ENCODE results near the gene GOLGA2. TPM values are rescaled to one million over a fixed set of nuclear protein-coding genes. Genes with fewer than 3 reads are reported as not detected.

The GOLGA2 gene
- polyA plus RNA-seq, 6 donors from 2014 or later = 4.6 to 10.3 (median 8.1) TPM

- peak overlapping the region in 1 of 6 donors; percentile 25 for H3K27ac Mint-ChIP-seq
Measured at GRCh38 chr9:128216781-128217553, 58.8 kb downstream of the GOLGA2 start.

DNA sequence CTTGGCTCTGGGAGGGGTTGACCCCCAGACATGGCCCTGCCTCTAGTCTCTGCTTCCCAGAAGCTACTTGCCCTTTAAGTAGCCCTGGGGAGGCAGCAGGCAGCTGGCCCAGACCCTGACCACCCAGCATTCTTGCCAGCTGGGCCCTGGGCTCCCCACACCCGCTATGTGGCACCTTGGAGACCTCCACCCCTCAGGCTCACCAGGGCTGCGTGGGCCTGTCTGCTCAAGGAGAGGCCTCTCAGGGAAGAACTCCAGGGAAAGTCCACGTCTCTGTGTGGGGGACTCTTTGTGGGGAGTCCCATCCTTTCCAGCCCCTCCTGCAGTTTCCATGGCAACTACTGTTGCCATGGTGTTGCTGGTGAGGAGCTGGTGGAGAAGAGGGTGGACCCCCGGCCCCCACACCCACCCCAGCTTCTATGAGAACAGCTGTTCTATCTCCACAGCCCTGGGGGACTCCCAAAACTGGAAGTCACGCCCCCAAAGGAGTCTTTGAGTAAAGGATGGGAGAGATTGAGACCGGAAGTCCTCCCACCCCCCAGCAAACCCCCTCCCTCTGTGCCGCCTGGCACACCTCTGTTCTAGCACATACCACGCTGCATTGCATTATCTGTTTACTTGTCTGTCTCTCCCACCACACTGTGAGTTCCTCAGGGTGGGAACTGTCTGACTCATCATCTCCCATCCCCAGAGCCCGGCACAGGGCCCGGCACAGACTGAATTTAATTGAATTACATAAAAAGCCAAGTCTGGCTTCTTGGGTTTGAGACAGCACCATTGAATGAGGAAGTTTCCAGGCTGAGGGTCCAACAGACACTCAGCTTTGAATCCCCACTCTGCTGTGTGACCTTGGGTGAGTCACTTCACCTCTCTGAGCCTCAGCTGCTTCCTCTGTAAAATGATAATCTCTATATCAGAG lies 60.1 kb downstream of the GOLGA2 start:
- H3K4me3 Mint-ChIP-seq = no peak overlapping the region
- peaks cover 4 to 29% (median 27%) of the 10 kb centered on the region in 3 donors for H3K27me3 Mint-ChIP-seq
- H3K9me3 Mint-ChIP-seq = peaks cover 0 to 2% (median 0%) of the 10 kb centered on the region in 7 donors
- ATAC-seq (ENCODE audit: low read depth in 2 of 2) = no peak
- peaks cover 9 to 15% (median 14%) of the 10 kb centered on the region in 3 donors for H3K4me1 Mint-ChIP-seq
- DNase-seq = no peak
- H3K36me3 Mint-ChIP-seq = no peaks in the 10 kb centered on the region
- H3K27ac Mint-ChIP-seq = no peak overlapping the region

More at GRCh38 chr9:128216781-128217553, 58.8 kb downstream of the GOLGA2 start:
- Mint-ChIP-seq H3K9me3 (peaks cover 0 to 2% (median 0%) of the 10 kb centered on the region in 7 donors), H3K36me3 (no peaks in the 10 kb centered on the region), H3K4me3 (peak overlapping the region in 2 of 8 donors; percentile 77 to 79), H3K27me3 (peaks cover 0 to 23% (median 17%) of the 10 kb centered on the region in 3 donors), H3K4me1 (peaks cover 9 to 15% (median 14%) of the 10 kb centered on the region in 3 donors)
- DNase-seq (no peak), ATAC-seq (ENCODE audit: low read depth in 2 of 2) (no peak)

- Mint-ChIP-seq H3K4me1 (peaks cover 9 to 14% (median 12%) of the 10 kb centered on the region in 3 donors), H3K9me3 (peaks cover 0 to 2% (median 0%) of the 10 kb centered on the region in 7 donors), H3K27ac (no peak overlapping the region), H3K4me3 (no peak overlapping the region), H3K36me3 (no peaks in the 10 kb centered on the region), H3K27me3 (peaks cover 4 to 31% (median 27%) of the 10 kb centered on the region in 3 donors)
- ATAC-seq (ENCODE audit: low read depth in 2 of 2) (no peak), DNase-seq (no peak)
Measured at GRCh38 chr9:128214571-128215490, 61.0 kb downstream of the GOLGA2 start.

DNA sequence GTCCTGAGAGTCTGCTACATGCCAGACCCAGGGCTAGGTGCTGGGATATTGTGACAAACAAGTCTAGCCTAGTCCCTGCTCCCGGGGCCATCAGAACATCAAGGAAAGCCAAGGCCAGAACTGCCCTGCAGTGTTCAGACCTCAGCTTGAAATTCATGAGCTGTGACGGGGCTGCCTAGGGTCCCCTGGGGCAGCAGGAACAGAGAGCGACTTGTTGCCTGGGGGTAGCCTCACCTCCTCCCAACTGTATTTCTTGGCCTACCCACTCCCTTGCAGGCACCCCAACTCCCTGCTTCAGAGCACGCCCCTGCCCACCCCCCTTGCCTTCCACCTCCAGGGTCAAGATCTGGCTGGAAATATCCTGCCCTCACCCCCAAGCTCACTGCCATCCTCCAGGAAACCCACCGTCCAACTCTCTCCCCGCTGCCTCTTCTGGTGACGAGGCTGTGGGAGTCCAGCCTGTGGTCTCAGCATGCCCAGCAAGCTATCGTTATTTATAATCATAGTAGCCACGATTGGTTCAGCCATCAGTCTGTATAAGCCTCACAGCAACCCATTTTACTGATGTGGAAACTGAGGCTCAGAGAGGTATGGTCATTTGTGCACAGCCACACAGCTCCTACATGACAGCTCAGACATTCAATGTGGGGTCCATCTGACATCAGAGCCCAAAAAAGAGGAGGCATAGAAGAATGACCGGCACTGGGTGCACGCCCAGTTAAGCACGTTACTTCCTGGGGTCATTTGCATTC lies 61.9 kb downstream of the GOLGA2 start:
- Mint-ChIP-seq H3K36me3 (no peaks in the 10 kb centered on the region), H3K27ac (no peak overlapping the region)

GRCh38 chr9:128211981-128212281 lies 63.9 kb downstream of the GOLGA2 start:
- no peak overlapping the region for H3K4me3 Mint-ChIP-seq
- no peak for ATAC-seq (ENCODE audit: low read depth in 2 of 2)
- no peaks in the 10 kb centered on the region for H3K36me3 Mint-ChIP-seq
- H3K4me1 Mint-ChIP-seq = no peaks in the 10 kb centered on the region
- no peaks in the 10 kb centered on the region for H3K9me3 Mint-ChIP-seq
- peaks cover 4 to 44% (median 36%) of the 10 kb centered on the region in 3 donors for H3K27me3 Mint-ChIP-seq
- no peak for DNase-seq
- H3K27ac Mint-ChIP-seq = no peak overlapping the region

More for the DNA sequence above, 61.9 kb downstream of the GOLGA2 start:
- ATAC-seq (ENCODE audit: low read depth in 2 of 2) (no peak), DNase-seq (no peak)
- H3K4me1 Mint-ChIP-seq = peaks cover 9 to 10% (median 9%) of the 10 kb centered on the region in 3 donors
- H3K9me3 Mint-ChIP-seq = peaks cover 0 to 2% (median 0%) of the 10 kb centered on the region in 7 donors
- H3K27me3 Mint-ChIP-seq = peaks cover 4 to 31% (median 27%) of the 10 kb centered on the region in 3 donors
- no peak overlapping the region for H3K4me3 Mint-ChIP-seq

GRCh38 chr9:128211186-128211980 lies 64.4 kb downstream of the GOLGA2 start:
- ATAC-seq (ENCODE audit: low read depth in 2 of 2) (no peak), DNase-seq (no peak)
- Mint-ChIP-seq H3K27ac (no peak overlapping the region), H3K4me3 (no peak overlapping the region), H3K36me3 (no peaks in the 10 kb centered on the region), H3K9me3 (no peaks in the 10 kb centered on the region), H3K27me3 (peaks cover 4 to 50% (median 42%) of the 10 kb centered on the region in 3 donors), H3K4me1 (no peaks in the 10 kb centered on the region)

- ATAC-seq (ENCODE audit: low read depth in 2 of 2) (no peak), DNase-seq (no peak)
- Mint-ChIP-seq H3K4me1 (peaks cover 2 to 5% (median 4%) of the 10 kb centered on the region in 3 donors), H3K4me3 (no peak overlapping the region), H3K27me3 (peaks cover 4 to 66% (median 49%) of the 10 kb centered on the region in 3 donors), H3K36me3 (no peaks in the 10 kb centered on the region), H3K27ac (no peak overlapping the region), H3K9me3 (no peaks in the 10 kb centered on the region)
Measured at GRCh38 chr9:128208946-128209669, 66.7 kb downstream of the GOLGA2 start.

- Mint-ChIP-seq H3K27me3 (peaks cover 4 to 61% (median 47%) of the 10 kb centered on the region in 3 donors), H3K4me3 (no peak overlapping the region), H3K4me1 (peaks cover 3 to 7% (median 5%) of the 10 kb centered on the region in 3 donors), H3K9me3 (no peaks in the 10 kb centered on the region), H3K36me3 (no peaks in the 10 kb centered on the region), H3K27ac (no peak overlapping the region)
- no peak for DNase-seq
- no peak for ATAC-seq (ENCODE audit: low read depth in 2 of 2)
Measured at GRCh38 chr9:128208386-128208785, 67.4 kb downstream of the GOLGA2 start.

DNA sequence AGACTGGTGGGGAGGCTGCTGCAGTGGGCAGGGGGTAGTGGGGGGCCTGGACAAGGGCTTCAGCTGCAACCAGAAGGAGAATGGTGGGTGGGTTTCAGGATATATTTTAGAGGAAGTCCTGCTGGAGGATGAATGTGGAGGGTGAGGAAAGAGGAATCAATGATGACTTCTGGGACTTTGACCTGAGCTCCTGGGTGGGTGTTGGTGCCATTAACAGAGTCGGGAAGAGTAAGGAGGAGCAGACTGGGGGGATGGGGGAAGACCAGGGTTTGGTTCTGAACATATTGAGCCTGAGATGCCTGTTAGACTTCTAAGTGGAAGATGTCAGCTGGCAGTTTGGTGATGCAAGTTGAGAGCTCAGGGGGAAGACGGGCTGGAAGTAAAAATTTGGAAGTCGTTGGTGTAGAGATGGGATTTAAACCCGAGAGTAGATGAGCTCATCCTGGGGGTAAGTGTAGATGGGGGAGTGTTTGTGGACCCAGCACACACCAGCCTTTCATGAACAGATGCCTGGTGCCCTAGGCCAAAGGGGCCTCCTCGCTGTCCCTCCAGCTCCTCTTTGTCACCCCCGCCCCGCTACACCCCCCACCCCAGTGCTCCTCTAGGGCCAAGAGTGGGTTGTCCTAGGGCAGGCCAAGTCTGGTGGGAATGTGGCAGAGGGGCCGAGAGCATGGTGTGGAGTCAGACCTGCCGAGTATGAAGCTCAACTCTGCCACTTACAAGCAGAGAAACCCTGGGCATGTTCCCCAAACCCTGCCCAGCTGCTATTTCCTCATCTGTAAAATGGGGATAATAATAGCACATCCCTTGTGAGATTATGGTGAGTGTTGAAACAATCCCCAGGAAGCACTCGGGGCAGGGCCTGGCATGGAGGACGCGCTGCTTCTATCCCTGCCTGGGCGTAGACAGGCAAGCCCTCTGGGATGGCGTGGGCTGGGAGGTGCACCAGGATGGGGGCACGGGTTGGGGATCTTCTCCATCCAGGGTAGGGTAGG lies 68.6 kb downstream of the GOLGA2 start:
- ATAC-seq (ENCODE audit: low read depth in 2 of 2) (no peak), DNase-seq (no peak)
- H3K4me1 Mint-ChIP-seq = peaks cover 7 to 11% (median 8%) of the 10 kb centered on the region in 3 donors
- peaks cover 9 to 54% (median 37%) of the 10 kb centered on the region in 3 donors for H3K27me3 Mint-ChIP-seq
- H3K36me3 Mint-ChIP-seq = no peaks in the 10 kb centered on the region
- peak overlapping the region in 1 of 8 donors; percentile 8 for H3K4me3 Mint-ChIP-seq
- peak overlapping the region in 3 of 6 donors; percentile 28 to 50 (median 43) for H3K27ac Mint-ChIP-seq
- H3K9me3 Mint-ChIP-seq = no peaks in the 10 kb centered on the region

GRCh38 chr9:128206484-128206883 lies 69.3 kb downstream of the GOLGA2 start:
- Mint-ChIP-seq H3K4me1 (peaks cover 7 to 11% (median 8%) of the 10 kb centered on the region in 3 donors), H3K27me3 (peaks cover 9 to 46% (median 30%) of the 10 kb centered on the region in 3 donors), H3K9me3 (no peaks in the 10 kb centered on the region), H3K36me3 (no peaks in the 10 kb centered on the region), H3K4me3 (peak overlapping the region in 1 of 8 donors; percentile 8), H3K27ac (peak overlapping the region in 1 of 6 donors; percentile 50)
- DNase-seq (no peak), ATAC-seq (ENCODE audit: low read depth in 2 of 2) (no peak)
